Subcutaneous adipose tissue (tissue), 4 donors: ENCODE measurements around the gene TSFM. TPM values are rescaled to one million over a fixed set of nuclear protein-coding genes. Genes with fewer than 3 reads are reported as not detected.

Experiments used
- total RNA-seq, 4 donors: library from RNA; depleted of rRNA; stranded (reverse); fragments of >200 nt; gene quantifications; one replicate each; pipeline ENCODE4 v1.1.0, GENCODE V29; 2016
- TF ChIP-seq, protein P1 (sequence below): fragments of 450-650 bp; IDR thresholded peaks from one replicate; pipeline ENCODE4 v1.5.1; 2016; ENCODE audit warnings: low read depth, mild to moderate bottlenecking, control low read depth, antibody characterized with exemption, moderate library complexity

Gene TSFM
- total RNA-seq, 4 donors from 2014 or later: 16.7 to 26.0 (median 22.9) TPM

DNA sequence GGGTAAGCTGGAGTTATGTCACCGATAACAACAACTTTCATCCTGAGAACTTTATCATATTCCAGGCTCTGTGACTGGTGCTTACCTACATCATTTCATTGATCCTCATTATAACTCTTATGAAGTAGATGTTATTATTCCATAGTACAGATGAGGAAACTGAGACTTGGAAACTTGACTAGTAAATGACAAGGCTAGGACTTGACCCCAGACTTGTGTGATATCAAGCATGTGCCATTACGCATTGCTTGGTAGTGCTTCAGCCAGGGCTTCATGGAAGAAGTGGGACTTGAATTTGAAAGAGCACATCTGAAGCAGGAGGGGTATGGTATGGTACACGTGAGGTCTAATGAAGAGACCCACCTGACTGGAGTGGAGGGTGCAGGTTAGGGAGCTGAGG is 24.1 kb downstream of the TSFM start:
- TF ChIP-seq, protein P1, sequence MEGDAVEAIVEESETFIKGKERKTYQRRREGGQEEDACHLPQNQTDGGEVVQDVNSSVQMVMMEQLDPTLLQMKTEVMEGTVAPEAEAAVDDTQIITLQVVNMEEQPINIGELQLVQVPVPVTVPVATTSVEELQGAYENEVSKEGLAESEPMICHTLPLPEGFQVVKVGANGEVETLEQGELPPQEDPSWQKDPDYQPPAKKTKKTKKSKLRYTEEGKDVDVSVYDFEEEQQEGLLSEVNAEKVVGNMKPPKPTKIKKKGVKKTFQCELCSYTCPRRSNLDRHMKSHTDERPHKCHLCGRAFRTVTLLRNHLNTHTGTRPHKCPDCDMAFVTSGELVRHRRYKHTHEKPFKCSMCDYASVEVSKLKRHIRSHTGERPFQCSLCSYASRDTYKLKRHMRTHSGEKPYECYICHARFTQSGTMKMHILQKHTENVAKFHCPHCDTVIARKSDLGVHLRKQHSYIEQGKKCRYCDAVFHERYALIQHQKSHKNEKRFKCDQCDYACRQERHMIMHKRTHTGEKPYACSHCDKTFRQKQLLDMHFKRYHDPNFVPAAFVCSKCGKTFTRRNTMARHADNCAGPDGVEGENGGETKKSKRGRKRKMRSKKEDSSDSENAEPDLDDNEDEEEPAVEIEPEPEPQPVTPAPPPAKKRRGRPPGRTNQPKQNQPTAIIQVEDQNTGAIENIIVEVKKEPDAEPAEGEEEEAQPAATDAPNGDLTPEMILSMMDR: no peak

DNA sequence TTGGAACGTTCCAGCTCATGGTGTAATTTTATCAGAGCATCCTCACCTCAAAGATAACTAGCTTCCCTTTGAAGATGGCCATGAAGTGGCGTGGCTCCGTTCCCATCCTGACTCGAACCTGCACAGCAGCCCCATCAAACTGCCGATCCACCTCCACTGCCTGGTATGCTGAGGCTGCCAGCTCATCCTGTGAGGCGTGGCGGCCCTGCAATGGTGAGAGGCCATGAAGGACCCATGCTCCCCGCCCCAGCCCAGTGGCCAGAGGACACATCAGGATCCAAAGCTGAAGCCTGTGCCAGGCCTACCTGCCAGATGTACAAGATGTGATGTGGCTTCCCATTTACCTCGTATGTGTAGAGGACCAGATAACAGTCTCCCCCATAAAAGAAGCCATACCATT is 24.7 kb downstream of the TSFM start:
- TF ChIP-seq, protein P1: no peak

DNA sequence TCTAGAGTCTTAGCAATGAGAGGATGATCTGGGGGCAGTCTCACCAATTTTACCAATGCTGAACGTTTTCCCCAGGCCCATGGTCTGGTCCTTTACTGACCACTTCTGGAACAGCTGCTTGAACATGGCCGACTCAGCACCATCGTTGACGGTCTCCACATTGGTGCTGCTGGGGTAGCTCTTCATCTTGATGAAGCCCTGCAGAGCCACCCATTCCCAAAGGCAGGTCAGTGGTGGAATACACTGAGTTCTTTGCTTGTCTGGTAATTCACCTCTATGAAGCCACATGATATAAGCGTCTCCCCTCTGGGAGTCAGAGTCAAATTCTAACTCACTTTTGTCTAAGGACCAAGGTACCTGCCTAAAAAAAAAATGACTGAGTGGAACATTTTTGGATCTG is 25.8 kb downstream of the TSFM start:
- TF ChIP-seq, protein P1: no peak

DNA sequence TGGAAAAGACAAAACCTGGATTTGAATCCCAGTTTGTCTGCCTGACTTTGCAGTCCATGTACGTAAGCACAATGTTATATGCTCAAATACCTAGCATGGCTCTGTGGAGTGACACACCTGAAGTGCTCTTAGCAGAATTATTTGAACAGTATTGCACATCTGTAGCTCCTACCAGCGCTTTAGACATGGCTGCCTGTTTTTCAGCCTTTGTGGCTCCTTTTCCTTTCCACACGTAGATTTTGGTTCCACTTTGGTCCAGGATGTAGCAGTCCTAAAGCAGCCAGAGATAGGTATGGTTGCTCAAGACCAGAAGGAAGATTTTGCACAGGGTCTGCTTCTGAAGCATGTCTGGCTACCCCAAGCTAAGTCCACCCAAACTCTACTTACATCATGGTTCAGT is 26.8 kb downstream of the TSFM start:
- TF ChIP-seq, protein P1: no peak

DNA sequence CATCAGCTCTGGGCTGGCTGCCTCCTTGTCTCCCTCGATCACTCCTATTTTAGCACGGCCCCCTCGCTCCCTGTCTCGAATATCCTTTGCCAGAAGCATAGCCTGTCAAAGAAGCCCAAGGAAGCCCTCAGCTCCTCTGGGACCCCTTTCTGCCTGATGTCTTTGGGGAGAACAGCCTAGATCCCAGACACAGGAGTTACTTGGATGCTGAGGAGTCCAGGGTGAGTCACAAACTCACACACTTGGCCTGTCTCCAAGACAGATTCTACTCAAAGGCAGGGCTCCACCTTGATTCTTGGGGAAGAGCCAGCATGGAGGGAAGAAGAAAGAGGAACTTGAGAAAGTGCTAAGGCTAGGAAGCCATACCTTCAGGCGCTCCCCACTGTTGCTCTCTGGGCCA is 27.9 kb downstream of the TSFM start:
- TF ChIP-seq, protein P1: no peak

DNA sequence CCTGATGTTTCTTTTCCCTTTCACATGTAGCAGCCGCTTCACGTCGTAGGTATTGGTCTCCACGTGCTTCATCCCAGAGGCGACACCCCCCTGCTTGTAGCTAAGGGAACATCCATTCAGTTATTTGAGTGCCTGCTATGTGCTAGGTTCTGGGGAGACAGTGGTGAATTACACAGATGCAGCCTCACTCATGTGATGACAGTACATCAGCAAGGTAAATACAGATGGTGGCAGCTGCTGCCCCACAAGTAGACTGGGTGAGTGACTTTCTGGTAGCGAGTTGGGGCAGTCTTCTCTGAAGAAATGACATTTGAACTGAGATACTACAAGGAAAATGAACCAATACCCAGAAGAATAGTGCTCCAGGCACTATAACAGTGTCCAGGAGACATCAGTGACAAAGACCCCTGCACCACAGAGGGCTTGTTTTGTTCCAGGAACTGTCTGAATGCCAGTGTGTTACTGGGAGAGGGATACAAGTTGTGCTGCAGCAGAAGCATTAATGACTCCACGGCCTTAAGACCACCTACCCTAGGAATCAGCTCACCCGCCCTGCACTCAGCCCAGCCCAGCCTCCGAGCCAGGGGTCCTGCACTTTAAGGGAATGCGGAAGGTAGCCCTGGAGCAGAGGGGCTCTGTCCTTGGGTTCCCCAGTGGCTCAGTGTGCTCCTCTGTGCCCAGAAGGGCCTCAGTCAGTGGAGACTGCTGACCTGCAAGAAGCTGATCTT is 28.6 kb downstream of the TSFM start:
- TF ChIP-seq, protein P1: no peak

DNA sequence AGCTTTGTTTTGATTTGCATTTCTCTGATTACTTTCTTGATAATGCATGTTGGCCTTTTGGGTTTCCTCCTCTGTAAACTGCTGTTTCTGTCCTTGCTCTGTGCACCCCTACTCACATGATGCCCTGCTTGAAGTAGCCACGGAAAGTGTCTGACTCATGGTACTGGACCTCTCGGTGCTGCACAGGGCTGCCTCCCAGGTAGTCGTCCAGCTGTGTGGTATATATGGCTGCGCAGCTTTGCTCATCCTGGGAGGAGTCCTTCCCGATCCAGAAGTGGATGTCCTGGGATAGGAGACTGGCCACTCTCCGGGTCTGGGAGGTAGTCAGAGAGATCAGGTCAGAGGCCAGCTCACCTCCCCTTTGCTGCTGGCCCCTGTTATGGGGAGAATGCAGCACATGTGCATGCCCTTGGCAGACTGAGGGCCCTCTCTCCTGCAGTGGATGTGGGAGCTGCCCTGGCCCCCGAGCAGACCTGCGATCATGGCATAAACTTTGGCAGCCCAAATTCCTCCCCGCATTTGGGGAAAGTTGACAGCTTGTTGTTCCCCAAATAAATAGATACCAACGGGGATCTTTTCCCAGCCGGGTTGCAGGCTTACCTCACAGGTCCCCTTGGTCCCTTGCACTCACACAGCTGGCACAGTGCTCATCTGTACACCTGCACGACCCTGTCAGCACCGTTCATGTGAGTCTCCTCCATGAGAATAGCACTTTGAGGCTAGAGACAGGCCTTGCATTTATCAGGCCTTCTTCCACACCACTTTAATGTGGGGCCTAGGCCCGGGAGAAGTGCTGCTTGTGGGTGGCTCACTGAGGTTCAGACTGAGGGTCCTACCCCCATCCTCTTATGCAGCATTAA is 30.8 kb downstream of the TSFM start:
- TF ChIP-seq, protein P1: no peak
